IMR-90 (cell line): Measurements from ENCODE around the gene MCRIP2. TPM values are rescaled to one million over a fixed set of nuclear protein-coding genes. Genes with fewer than 3 reads are reported as not detected.

Source experiments
- ATAC-seq: fragments of 200-7000 bp; cut with Tn5 transposase; 2 replicates; pipeline ENCODE4 v1.9.1; 2020; ENCODE audit warnings: low read depth, mild to moderate bottlenecking, moderate library complexity
- BruUV-seq: library from RNA; stranded (reverse); fragments of 400-500 nt; replicated peaks from 2 replicates; lab custom pipeline; 2021; lab: Mats Ljungman, UMichigan
- CTCF ChIA-PET: fragments of 300-600 bp; formaldehyde crosslinking; extraction: SDS; loops from one replicate; lab custom pipeline; 2021; ENCODE audit warnings: antibody characterized with exemption; lab: Yijun Ruan, JAX
- POLR2A ChIA-PET: fragments of 300-600 bp; sonication (Branson Sonifier 250); formaldehyde crosslinking; loops from one replicate; lab custom pipeline; 2022; ENCODE audit warnings: antibody characterized with exemption; ENCODE audit not compliant: unreplicated experiment; lab: Charles Lee
- DNase-seq: peaks from one replicate; pipeline ENCODE4 v3.0.0; 2013
- H2AFZ ChIP-seq: replicated peaks from 2 replicates; pipeline ENCODE3; 2013; ENCODE audit warnings: low read length, mild to moderate bottlenecking; ENCODE audit not compliant: poor library complexity
- H2AK5ac ChIP-seq: 2 replicates; pipeline ENCODE4 v1.6.1; 2013; ENCODE audit warnings: low read depth, low read length, inconsistent platforms
- H2AK9ac ChIP-seq: replicated peaks from 2 replicates; pipeline ENCODE3; 2013; ENCODE audit warnings: mild to moderate bottlenecking, low read depth, low read length, moderate library complexity; ENCODE audit not compliant: poor library complexity
- H2BK120ac ChIP-seq: 2 replicates; pipeline ENCODE4 v1.6.1; 2013; ENCODE audit warnings: low read depth, low read length, inconsistent platforms
- H2BK15ac ChIP-seq: 3 replicates; pipeline ENCODE4 v1.6.1; 2013; ENCODE audit warnings: low read depth, low read length, inconsistent platforms
- H2BK20ac ChIP-seq: 2 replicates; pipeline ENCODE4 v1.6.1; 2013; ENCODE audit warnings: low read depth, mild to moderate bottlenecking, inconsistent platforms, low read length, moderate library complexity
- H2BK5ac ChIP-seq: 2 replicates; pipeline ENCODE4 v1.6.1; 2013; ENCODE audit warnings: mild to moderate bottlenecking, low read depth, low read length, inconsistent platforms; ENCODE audit not compliant: poor library complexity, severe bottlenecking
- H3K14ac ChIP-seq: replicated peaks from 2 replicates; pipeline ENCODE4 v1.6.1; 2013; ENCODE audit warnings: low read depth, low read length, inconsistent platforms
- H3K18ac ChIP-seq: 2 replicates; pipeline ENCODE4 v1.6.1; 2013; ENCODE audit warnings: low read depth, low read length, control low read depth
- H3K23ac ChIP-seq: 2 replicates; pipeline ENCODE4 v1.6.1; 2013; ENCODE audit warnings: low read depth, low read length, inconsistent platforms
- H3K27ac ChIP-seq: 2 replicates; pipeline ENCODE4 v1.5.1; 2013; ENCODE audit warnings: mild to moderate bottlenecking, control low read depth, low read length; ENCODE audit not compliant: insufficient read depth
- H3K27me3 ChIP-seq: 2 replicates; pipeline ENCODE4 v1.6.1; 2013; ENCODE audit warnings: low read length; ENCODE audit not compliant: control insufficient read depth, insufficient read depth
- H3K36me3 ChIP-seq: 2 replicates; pipeline ENCODE4 v1.6.1; 2013; ENCODE audit warnings: low read length, mixed read lengths; ENCODE audit not compliant: control insufficient read depth, insufficient read depth
- H3K4ac ChIP-seq: 2 replicates; pipeline ENCODE4 v1.6.1; 2013; ENCODE audit warnings: low read depth, low read length, inconsistent platforms
- H3K4me1 ChIP-seq: 2 replicates; pipeline ENCODE4 v1.6.1; 2013; ENCODE audit warnings: low read length, mixed read lengths; ENCODE audit not compliant: control insufficient read depth, insufficient read depth
- H3K4me2 ChIP-seq: 2 replicates; pipeline ENCODE4 v1.6.1; 2013; ENCODE audit warnings: low read depth, mild to moderate bottlenecking, control low read depth, low read length, moderate library complexity
- H3K4me3 ChIP-seq: 2 replicates; pipeline ENCODE4 v1.5.1; 2013; ENCODE audit warnings: low read depth, mild to moderate bottlenecking, control low read depth, low read length, moderate library complexity; ENCODE audit not compliant: insufficient read depth
- H3K56ac ChIP-seq: 2 replicates; pipeline ENCODE4 v1.6.1; 2013; ENCODE audit warnings: low read length, inconsistent platforms; ENCODE audit not compliant: insufficient read depth; ENCODE audit errors: extremely low read depth
- H3K79me1 ChIP-seq, 2 experiments: 2 replicates each; pipeline ENCODE4 v1.6.1; 2013; ENCODE audit warnings: low read length in 2 of 2, inconsistent platforms in 1 of 2, low read depth in 1 of 2
- H3K9ac ChIP-seq: 2 replicates; pipeline ENCODE4 v1.6.1; 2013; ENCODE audit warnings: low read depth, low read length, control low read depth
- H3K9me1 ChIP-seq: 2 replicates; pipeline ENCODE4 v1.6.1; 2013; ENCODE audit warnings: low read length, inconsistent platforms; ENCODE audit not compliant: insufficient read depth
- H3K9me3 ChIP-seq: 2 replicates; pipeline ENCODE4 v1.6.1; 2013; ENCODE audit warnings: low read length; ENCODE audit not compliant: control insufficient read depth, insufficient read depth
- H4K20me1 ChIP-seq: 2 replicates; pipeline ENCODE4 v1.6.1; 2013; ENCODE audit warnings: low read length, inconsistent platforms; ENCODE audit not compliant: insufficient read depth
- H4K5ac ChIP-seq: 2 replicates; pipeline ENCODE4 v1.6.1; 2013; ENCODE audit warnings: mild to moderate bottlenecking, low read depth, low read length, control low read depth
- H4K8ac ChIP-seq, 2 experiments: 2 replicates each; pipeline ENCODE4 v1.6.1; 2013; ENCODE audit warnings: low read depth in 2 of 2, low read length in 2 of 2, control low read depth in 1 of 2, inconsistent platforms in 1 of 2
- H4K91ac ChIP-seq: 2 replicates; pipeline ENCODE4 v1.6.1; 2013; ENCODE audit warnings: low read depth, low read length, inconsistent platforms; ENCODE audit not compliant: insufficient read depth
- ELK1 ChIP-seq: fragments of 150-350 bp; IDR thresholded peaks from 2 replicates; pipeline ENCODE4 v1.6.1; 2016; ENCODE audit warnings: low read depth, mild to moderate bottlenecking, low read length, moderate library complexity, borderline replicate concordance
- MAZ ChIP-seq: IDR thresholded peaks from 2 replicates; pipeline ENCODE4 v1.6.1; 2012; ENCODE audit warnings: low read depth, mild to moderate bottlenecking, low read length, improper control_type of control experiment, moderate library complexity, borderline replicate concordance
- POLR2A ChIP-seq: IDR thresholded peaks from 2 replicates; pipeline ENCODE4 v1.6.1; 2012; ENCODE audit warnings: mild to moderate bottlenecking, low read depth, low read length
- RCOR1 ChIP-seq: IDR thresholded peaks from 2 replicates; pipeline ENCODE4 v1.6.1; 2012; ENCODE audit warnings: mild to moderate bottlenecking, low read length, improper control_type of control experiment; ENCODE audit not compliant: insufficient replicate concordance
- WGBS, 2 experiments: methylation state at CpG; one replicate each; pipeline versions ENCODE4 v1.1.5 to v1.1.7; 2013; ENCODE audit warnings: missing lambda C conversion rate in 2 of 2; ENCODE audit not compliant: insufficient read length in 1 of 2; ENCODE audit errors: extremely low coverage in 2 of 2; 5-methylcytosine and 5-hydroxymethylcytosine counted together
- dilution Hi-C: fragments of 300-500 bp; cut with HindIII; formaldehyde crosslinking; loops from one replicate; pipeline ENCODE4 v1.14.3; 2018; ENCODE audit warnings: low sequenced_read_pairs; ENCODE audit not compliant: unreplicated experiment
- in situ Hi-C: fragments of 300-500 bp; cut with MboI; formaldehyde crosslinking; loops from 3 replicates; pipeline ENCODE4 v1.14.3; 2019; ENCODE audit warnings: low sequenced_read_pairs, inconsistent platforms, mixed read lengths
- intact Hi-C: fragments of 100-400 bp; cut with micrococcal nuclease; formaldehyde crosslinking; loops from 2 replicates; pipeline ENCODE4 v1.10.0; 2022
- polyA plus RNA-seq, 3 experiments: library from polyadenylated mRNA; depleted of rRNA; stranded (reverse); fragments of >200 nt; gene quantifications; 2 replicates each; pipeline ENCODE4 v1.2.3, GENCODE V29; 2012; ENCODE audit warnings: low replicate concordance in 1 of 3
- total RNA-seq: library from RNA; depleted of rRNA; stranded (reverse); fragments of >200 nt; gene quantifications from 2 replicates; pipeline ENCODE4 v1.2.3, GENCODE V29; 2012

The MCRIP2 gene
- total and polyA plus RNA-seq, 2 of the 4 experiments (the other 2 are of a cell fraction) = 6.3 to 19.6 TPM

DNA sequence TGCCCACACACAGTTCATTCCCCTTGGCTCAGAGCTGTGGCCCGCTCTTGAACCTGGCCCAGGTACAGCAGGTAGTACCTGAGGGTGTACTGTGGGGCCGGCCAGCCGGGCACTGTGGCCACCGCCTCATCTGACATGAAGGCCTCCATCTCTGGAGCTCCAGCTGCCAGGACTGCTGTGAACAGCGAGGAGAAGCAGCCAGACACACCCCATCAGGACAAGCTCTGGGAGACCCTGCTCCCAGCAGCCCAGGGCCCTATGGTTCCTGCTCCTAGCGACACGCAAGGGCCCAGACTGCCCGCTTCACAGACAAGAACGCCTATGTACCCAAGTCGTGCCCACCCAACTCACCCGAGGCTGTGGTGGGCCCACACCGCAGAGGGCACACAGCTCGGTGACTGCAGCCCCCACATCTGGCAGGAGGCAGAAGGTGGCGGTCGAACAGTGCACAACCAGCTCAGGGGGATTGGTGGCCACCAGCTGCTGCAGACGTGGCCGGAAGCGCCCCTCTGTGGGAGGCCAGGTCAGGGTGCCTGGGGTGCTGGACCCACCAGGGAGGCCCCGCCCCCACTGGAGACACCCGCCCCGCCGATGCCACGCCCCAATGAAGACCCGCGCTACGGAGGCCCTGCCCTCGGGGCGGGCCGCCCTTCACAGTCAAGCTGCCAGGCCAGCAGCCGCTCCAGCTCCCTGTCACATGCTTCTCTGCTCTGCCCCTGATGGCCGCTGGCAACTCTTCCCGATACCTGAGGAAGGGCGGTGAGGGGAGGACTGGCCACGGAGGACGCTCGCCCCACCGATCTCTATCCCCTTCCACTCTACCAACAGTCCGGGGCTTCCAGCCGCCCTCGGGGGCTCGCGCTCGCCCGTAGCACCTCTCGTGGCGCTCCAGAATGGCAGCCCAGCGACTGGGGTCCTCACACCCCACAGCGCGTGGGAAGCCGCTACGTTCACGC lies 37.5 kb downstream of the MCRIP2 start:
- H3K9me1 ChIP-seq = peaks cover 15% of the 10 kb centered on the region
- peaks cover 9 to 45% of the 10 kb centered on the region in 2 experiments; a peak in 3 of 4 replicates for H3K79me1 ChIP-seq
- no TSS peak for BruUV-seq
- ATAC-seq (peak; percentile 11), DNase-seq (peak; percentile 30)
- peak overlapping the region in 1 of 2 experiments; percentile 87; a peak in 2 of 4 replicates for H4K8ac ChIP-seq
- H4K91ac ChIP-seq = peak overlapping the region; percentile 46
- peaks cover 44% of the 10 kb centered on the region for H4K20me1 ChIP-seq
- no peaks in the 10 kb centered on the region for H3K9me3 ChIP-seq
- dilution Hi-C loops = no loop called here
- H2AK5ac ChIP-seq = peak overlapping the region; percentile 87
- H3K4me2 ChIP-seq = peak overlapping the region; percentile 77
- peaks cover 26% of the 10 kb centered on the region for H3K4me1 ChIP-seq
- H3K4me3 ChIP-seq = peak overlapping the region; percentile 51
- peak overlapping the region; percentile 97 for H2AK9ac ChIP-seq
- H3K27ac ChIP-seq = peak overlapping the region; percentile 34
- in situ Hi-C loops = no loop called here
- H3K23ac ChIP-seq = peak overlapping the region; percentile 68
- H3K36me3 ChIP-seq = peaks cover 20% of the 10 kb centered on the region
- intact Hi-C loops = no loop called here
- H2BK120ac ChIP-seq = no peak overlapping the region; the same call in 1 of the 2 replicates
- no peak overlapping the region for H2BK20ac ChIP-seq
- no peak overlapping the region for H3K56ac ChIP-seq
- ChIA-PET POLR2A (interaction anchor here (0.6 kb wide), 1 partner anchor 98 kb away, joined by 5 read pairs; no protein-coding TSS in a partner anchor), CTCF (no interaction called here)
- peak overlapping the region; percentile 28 for H2BK5ac ChIP-seq
- H2BK15ac ChIP-seq = no peak overlapping the region
- peak overlapping the region; percentile 99 for H2AFZ ChIP-seq
- peak overlapping the region; percentile 4; the same call in 1 of the 2 replicates for H4K5ac ChIP-seq
- H3K27me3 ChIP-seq = no peaks in the 10 kb centered on the region
- 32% methylated on average over 29 of the region's 52 CpGs; no CpG with 5 or more reads in 1 of the 2 experiments for WGBS, 2 experiments
- peak overlapping the region; percentile 75 for H3K4ac ChIP-seq
- peak overlapping the region; percentile 57 for H3K9ac ChIP-seq
- peak overlapping the region; percentile 76 for H3K14ac ChIP-seq
- TF ChIP-seq POLR2A (0 out of 2 replicates have a peak, but pooled peaks have one; percentile 8), ELK1 (no peak), RCOR1 (no peak), MAZ (no peak)
- H3K18ac ChIP-seq = no peak overlapping the region
